22Rv1 (cell line): Measurements from ENCODE around the gene GFER.

ENCODE experiments used
- H3K27ac ChIP-seq: fragments of 450-650 bp; 2 replicates; pipeline ENCODE4 v1.5.1; 2017
- ZFX ChIP-seq: fragments of 450-650 bp; IDR thresholded peaks from 2 replicates; pipeline ENCODE4 v1.6.1; 2017; ENCODE audit warnings: antibody characterized with exemption, borderline replicate concordance
- TF ChIP-seq, protein P1 (sequence below): fragments of 450-650 bp; IDR thresholded peaks from 2 replicates; pipeline ENCODE4 v1.5.1; 2017; ENCODE audit warnings: mild to moderate bottlenecking

Gene GFER

DNA sequence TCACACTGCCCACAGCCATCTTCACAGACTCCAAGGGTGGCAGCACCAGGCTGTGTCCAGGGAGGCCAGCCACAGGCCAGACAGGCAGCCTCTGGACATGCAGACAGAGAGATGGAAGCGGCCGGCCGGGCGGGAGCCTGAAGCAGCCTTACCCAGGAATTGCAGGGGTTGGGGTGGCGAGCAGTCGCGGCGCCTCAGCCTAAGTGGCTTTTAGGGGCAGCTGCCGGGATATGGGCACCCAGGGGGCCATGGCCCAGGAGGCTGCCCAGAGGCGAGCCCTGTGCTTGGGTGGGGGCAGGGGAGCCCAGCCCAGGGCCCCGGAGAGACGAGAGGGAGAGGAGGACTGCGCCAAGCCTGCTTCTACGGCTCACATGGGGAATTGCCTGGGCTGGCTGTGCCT lies 41.3 kb downstream of the GFER start:
- H3K27ac ChIP-seq: no peak overlapping the region

DNA sequence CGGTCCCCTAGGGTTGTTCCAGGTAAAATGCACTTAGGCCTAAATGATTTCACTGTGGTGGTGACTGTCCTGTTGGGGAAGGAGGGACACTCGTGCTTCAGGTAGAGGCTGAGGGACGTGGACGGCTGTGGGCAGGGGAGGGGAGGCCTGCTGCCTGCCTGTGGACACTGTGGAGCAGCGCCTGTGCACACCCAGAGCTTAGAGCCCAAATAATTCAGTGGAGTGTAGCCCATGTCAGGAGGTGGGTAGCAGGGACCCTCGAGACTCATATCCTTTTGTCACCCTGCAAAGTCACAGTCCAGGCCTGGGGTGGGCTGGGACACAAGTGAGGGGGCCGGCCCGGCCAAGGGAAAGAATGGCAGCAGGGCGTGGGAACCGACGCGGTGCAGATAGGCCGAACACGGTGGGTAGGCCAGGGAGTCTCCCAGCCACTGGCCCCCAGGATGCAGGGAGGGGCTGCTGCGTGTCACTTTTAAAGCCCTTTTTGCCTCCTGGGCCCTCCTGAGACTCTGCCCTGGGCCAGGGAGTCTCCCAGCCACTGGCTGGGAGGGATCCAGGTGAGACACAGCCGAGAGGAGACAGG lies 42.0 kb downstream of the GFER start:
- TF ChIP-seq ZFX: no peak
- TF ChIP-seq, protein P1, sequence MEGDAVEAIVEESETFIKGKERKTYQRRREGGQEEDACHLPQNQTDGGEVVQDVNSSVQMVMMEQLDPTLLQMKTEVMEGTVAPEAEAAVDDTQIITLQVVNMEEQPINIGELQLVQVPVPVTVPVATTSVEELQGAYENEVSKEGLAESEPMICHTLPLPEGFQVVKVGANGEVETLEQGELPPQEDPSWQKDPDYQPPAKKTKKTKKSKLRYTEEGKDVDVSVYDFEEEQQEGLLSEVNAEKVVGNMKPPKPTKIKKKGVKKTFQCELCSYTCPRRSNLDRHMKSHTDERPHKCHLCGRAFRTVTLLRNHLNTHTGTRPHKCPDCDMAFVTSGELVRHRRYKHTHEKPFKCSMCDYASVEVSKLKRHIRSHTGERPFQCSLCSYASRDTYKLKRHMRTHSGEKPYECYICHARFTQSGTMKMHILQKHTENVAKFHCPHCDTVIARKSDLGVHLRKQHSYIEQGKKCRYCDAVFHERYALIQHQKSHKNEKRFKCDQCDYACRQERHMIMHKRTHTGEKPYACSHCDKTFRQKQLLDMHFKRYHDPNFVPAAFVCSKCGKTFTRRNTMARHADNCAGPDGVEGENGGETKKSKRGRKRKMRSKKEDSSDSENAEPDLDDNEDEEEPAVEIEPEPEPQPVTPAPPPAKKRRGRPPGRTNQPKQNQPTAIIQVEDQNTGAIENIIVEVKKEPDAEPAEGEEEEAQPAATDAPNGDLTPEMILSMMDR: no peak
- H3K27ac ChIP-seq: 0 out of 2 replicates have a peak overlapping the region, but pooled peaks have one; percentile 80

More for the DNA sequence above, 41.3 kb downstream of the GFER start:
- TF ChIP-seq, protein P1: no peak
- no peak for TF ChIP-seq ZFX

DNA sequence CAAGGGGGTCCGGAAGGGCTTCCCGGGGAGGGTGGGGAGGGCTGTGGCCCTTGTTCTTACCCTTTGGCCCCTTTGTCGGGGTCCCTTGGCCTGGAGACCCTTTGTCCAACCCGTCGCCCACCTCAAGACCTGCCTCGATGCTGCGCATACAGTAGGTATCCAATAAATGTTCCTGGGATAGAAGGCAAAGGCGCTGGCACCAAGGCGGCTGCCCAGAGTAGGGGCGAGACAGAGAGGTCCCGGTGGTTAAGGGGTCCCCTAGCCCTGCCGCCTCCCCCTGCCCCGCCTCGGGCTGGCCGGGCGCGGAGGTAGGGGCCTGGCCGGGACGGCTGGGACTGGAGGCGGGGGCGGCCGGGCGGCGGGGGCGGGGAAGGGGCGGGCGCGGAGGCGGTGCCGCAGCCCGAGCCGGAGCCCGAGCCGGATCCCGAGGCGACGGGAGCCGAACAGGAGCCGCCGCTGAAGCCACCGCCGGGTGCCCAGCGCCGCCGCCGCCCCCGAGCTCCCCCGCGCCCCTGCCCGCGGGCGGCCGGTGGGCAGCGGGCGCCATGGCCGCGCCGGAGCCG lies 42.5 kb downstream of the GFER start, which contains the start of gene NHERF2:
NHERF2 (plus strand) TSS at position 442 of the 563 bp plus-strand sequence; CDS start at position 546, 104 bp downstream.
- H3K27ac ChIP-seq: peak within 1 kb of the TSS; percentile 80
- TF ChIP-seq, protein P1: no peak
- no peak for TF ChIP-seq ZFX

DNA sequence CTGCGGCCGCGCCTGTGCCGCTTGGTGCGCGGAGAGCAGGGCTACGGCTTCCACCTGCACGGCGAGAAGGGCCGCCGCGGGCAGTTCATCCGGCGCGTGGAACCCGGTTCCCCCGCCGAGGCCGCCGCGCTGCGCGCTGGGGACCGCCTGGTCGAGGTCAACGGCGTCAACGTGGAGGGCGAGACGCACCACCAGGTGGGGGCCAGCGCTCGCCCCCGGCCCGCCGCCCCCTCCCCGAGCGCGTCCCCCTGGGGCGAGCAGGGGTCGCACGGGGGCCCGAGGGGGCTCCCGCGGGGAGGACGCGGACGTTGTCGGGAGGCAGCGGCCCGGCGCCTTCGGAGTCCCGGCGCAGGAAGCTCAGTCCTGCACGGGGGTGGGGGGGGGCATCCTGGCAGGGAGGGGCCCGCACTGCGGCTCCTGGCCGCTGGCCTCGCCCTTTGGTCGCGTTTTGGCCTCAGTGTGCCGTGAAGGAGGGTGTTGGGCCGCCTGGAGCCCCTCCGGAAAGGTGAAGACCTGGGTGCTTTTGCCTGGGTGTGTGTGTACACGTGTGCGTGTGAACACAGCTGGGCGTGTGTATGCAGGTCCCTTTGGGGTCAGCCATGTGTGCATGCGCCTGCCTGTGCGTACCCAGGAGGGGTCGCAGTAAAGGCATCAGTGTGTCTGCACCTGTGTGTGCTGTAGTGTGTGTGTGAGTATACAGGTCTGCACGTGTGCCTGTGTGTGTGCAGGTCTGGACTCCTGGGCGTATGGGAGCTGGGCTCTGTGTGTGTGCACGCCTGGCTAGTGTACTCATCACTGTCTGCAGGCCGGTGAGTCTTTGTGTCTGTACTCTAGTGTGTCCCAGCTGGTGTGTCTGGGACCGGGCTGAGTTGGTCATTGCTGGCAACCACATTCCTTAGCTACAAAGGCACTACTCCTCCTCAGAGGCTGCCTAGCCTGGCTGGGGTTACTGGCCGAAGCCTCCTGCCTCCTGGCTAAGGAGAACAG lies 43.3 kb downstream of the GFER start:
- TF ChIP-seq, protein P1: peak; percentile 15; the same call in 1 of the 2 replicates
- no peak for TF ChIP-seq ZFX
- H3K27ac ChIP-seq: peak overlapping the region; percentile 80

DNA sequence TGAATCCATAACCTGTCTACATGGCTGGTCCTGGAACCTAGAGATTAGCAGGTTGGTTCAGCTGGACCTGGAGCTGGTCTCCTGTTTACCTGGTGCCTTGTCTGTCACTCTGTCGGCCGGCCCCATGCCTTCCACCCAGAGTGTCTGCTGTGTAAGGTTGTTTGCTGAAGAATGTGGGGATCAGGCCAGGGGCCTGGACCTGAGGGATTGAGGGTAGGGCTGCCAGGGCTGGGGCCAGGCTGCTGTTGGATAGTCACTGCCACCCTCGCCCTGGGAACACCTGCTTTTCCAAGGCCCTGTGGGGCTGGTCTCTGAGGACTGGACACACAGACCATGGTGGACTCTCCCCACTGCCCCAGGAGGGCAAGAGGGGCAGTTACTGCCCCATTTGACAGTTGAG lies 44.2 kb downstream of the GFER start:
- no peak for TF ChIP-seq ZFX
- TF ChIP-seq, protein P1: no peak
- peak overlapping the region; percentile 80; the same call in 1 of the 2 replicates for H3K27ac ChIP-seq

DNA sequence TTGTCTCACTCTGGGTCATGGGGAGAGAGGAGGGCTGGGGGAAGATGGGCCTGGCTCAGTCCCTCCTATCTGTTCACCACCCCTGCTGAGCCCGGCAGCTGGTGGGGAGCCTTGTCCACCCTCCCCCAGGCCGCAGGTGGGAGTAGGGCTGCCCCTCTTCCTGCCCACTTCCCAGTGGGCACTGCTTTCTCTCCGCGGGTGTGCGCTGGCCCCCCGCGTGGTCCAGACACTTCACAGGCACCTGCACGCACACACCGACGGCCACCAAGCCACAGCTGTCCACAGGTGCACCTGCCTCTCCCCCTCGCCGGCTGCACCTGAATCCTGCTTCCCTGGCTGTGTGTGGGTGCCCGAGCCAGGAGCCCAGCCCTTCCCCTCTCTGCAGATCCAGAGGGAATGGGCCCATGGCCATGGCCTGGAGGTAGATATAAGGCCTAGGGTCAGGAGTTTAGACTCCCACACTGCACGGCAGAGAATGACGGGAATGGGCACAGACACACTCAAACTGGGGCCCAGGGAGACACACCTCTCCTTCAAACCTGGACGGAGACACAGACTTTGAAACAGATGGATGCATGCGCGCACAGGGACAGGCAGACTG lies 44.7 kb downstream of the GFER start:
- H3K27ac ChIP-seq: no peak overlapping the region
- TF ChIP-seq, protein P1: no peak
- no peak for TF ChIP-seq ZFX
